ENCODE results near the gene CLTB. TPM values are rescaled to one million over a fixed set of nuclear protein-coding genes. Genes with fewer than 3 reads are reported as not detected.

The CLTB gene
- polyA plus RNA-seq, 2 of the 4 experiments (the other 2 are of a cell fraction) = 42.2 to 47.4 TPM

DNA sequence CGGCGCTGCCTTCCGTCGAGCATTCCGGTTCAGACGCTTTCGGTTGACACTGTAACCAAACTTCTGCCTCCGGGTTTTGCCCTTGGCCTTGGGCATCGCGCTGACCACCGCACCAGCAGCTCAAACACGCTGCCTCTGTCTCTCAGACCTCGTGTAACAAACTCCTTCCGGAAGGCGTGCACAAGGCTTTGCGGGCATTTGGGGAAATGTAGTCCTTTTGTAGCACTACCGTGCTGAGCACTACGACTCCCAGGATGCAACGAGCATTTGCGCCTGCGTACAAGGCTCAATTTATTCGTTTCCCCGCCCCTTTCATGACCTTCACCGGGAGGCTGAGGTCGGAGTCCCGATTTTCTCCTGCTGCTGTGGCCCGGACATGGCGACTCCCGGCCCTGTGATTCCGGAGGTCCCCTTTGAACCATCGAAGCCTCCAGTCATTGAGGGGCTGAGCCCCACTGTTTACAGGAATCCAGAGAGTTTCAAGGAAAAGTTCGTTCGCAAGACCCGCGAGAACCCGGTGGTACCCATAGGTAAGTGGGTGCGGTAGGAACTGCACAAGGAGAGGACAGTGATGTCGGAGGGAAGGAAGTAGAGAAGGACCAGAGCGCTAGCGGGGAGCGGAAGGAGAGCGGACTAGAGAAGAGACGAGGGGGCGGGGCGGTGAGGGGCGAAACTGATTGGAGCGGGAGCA, 27.8 kb downstream of the CLTB start, which contains the start of the genes HIGD2A and NOP16 (continued):
- TF ChIP-seq MYC (IDR thresholded peaks at IDR 0.05; ENCODE audit: borderline replicate concordance, low read length) = peak; percentile 98
- no peak for TF ChIP-seq JUNB (IDR thresholded peaks at IDR 0.05)
- no peak for TF ChIP-seq ZC3H11A (IDR thresholded peaks at IDR 0.05)
- no peak for TF ChIP-seq HOXA7 (CRISPR knock-in tag; IDR thresholded peaks at IDR 0.05)
- peak; percentile 71 to 93; a peak in 4 of 5 replicates for TF ChIP-seq JUN (IDR thresholded peaks at IDR 0.05)

DNA sequence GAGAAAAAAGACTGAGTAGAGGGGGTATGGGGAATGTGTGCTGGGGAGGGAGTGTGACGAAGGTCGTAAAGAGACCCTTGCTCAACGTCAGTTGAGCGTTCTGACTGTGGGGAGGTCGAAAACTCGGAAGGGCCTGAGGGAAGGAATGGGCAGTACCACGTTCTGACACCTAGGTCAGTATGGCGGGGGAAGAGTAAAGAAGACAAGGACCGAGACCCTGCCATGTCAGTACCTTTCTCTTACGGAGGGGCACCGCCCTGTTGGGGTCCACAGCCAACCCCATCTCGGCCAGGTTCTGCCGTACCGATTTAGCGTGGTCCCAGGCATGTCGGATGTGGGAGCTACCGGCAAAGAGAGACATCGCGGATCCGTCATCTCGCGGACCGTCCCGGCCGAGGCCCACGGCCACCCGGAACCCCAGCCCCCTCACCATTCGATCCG, 28.3 kb downstream of the CLTB start:
- DNase-seq (ENCODE audit: low read depth in 1 of 2, low spot score in 1 of 2) (peak; percentile 36 to 55), ATAC-seq (peak; percentile 14 to 38; a peak in 5 of 6 replicates), FAIRE-seq (no peak)
- H3K4me3 ChIP-seq = peak overlapping the region; percentile 73
- no peaks in the 10 kb centered on the region for H3K9me3 ChIP-seq
- ChIA-PET POLR2A (interaction anchor here (0.5 to 1.8 kb wide), 6 partner anchors 25 to 150 kb away, joined by 3 to 7 read pairs (median 3); partner anchors contain the start of genes KIAA1191 and RNF44), CTCF (no interaction called here)
- WGBS (ENCODE audit: missing lambda C conversion rate) = 1% methylated on average over 29 of the region's 29 CpGs
- peak overlapping the region; percentile 90 for H3K4me2 ChIP-seq
- H3K4me1 ChIP-seq = peaks cover 16% of the 10 kb centered on the region
- TF ChIP-seq TP53 (CRISPR knock-in tag; IDR thresholded peaks at IDR 0.05) (0 out of 2 replicates have a peak, but pooled peaks have one; percentile 10), KDM5A (IDR thresholded peaks at IDR 0.05) (no peak), NPAS2 (CRISPR knock-in tag; IDR thresholded peaks at IDR 0.05; ENCODE audit: borderline replicate concordance) (no peak), EHF (CRISPR knock-in tag; IDR thresholded peaks at IDR 0.05) (no peak), JUN (IDR thresholded peaks at IDR 0.05) (no peak), POLR2A (IDR thresholded peaks at IDR 0.05; ENCODE audit: low read length) (no peak)
- TF ChIP-seq, protein P1, sequence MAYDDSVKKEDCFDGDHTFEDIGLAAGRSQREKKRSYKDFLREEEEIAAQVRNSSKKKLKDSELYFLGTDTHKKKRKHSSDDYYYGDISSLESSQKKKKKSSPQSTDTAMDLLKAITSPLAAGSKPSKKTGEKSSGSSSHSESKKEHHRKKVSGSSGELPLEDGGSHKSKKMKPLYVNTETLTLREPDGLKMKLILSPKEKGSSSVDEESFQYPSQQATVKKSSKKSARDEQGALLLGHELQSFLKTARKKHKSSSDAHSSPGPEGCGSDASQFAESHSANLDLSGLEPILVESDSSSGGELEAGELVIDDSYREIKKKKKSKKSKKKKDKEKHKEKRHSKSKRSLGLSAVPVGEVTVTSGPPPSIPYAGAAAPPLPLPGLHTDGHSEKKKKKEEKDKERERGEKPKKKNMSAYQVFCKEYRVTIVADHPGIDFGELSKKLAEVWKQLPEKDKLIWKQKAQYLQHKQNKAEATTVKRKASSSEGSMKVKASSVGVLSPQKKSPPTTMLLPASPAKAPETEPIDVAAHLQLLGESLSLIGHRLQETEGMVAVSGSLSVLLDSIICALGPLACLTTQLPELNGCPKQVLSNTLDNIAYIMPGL (CRISPR knock-in tag; IDR thresholded peaks at IDR 0.05; ENCODE audit: borderline replicate concordance) = no peak
- TF ChIP-seq, protein P2, sequence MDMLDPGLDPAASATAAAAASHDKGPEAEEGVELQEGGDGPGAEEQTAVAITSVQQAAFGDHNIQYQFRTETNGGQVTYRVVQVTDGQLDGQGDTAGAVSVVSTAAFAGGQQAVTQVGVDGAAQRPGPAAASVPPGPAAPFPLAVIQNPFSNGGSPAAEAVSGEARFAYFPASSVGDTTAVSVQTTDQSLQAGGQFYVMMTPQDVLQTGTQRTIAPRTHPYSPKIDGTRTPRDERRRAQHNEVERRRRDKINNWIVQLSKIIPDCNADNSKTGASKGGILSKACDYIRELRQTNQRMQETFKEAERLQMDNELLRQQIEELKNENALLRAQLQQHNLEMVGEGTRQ (IDR thresholded peaks at IDR 0.05) = 0 out of 2 replicates have a peak, but pooled peaks have one; percentile 3
- H3K27ac ChIP-seq = peak overlapping the region; percentile 89 to 94

DNA sequence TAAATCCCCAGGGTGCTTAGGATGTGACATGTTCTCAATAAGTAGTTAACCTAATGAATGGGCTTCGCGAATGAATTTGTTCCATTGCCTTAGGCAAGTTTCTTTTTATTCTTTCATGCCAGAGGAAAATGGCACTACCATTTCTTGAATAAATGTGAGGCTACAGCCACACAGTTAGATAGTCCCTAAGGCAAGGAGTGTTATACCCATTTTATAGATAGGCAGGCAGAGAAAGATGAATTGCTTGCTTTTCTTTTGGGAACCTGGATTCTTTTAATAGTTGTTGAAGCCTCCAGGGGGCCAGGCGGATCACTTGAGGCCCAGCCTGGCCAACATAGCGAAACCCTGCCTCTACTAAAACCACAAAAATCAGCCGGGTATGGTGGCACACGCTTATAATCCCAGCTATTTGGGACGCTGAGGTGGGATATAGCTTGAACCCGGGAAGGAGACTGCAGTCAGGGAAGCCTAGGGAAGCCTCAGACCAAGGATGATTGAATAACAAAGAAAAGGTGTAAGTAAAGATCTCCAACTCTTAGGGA, 28.9 kb downstream of the CLTB start:
- WGBS (ENCODE audit: missing lambda C conversion rate) = 33% methylated on average over 8 of the region's 8 CpGs
- peak overlapping the region; percentile 89 to 94 for H3K27ac ChIP-seq
- TF ChIP-seq, protein P3, sequence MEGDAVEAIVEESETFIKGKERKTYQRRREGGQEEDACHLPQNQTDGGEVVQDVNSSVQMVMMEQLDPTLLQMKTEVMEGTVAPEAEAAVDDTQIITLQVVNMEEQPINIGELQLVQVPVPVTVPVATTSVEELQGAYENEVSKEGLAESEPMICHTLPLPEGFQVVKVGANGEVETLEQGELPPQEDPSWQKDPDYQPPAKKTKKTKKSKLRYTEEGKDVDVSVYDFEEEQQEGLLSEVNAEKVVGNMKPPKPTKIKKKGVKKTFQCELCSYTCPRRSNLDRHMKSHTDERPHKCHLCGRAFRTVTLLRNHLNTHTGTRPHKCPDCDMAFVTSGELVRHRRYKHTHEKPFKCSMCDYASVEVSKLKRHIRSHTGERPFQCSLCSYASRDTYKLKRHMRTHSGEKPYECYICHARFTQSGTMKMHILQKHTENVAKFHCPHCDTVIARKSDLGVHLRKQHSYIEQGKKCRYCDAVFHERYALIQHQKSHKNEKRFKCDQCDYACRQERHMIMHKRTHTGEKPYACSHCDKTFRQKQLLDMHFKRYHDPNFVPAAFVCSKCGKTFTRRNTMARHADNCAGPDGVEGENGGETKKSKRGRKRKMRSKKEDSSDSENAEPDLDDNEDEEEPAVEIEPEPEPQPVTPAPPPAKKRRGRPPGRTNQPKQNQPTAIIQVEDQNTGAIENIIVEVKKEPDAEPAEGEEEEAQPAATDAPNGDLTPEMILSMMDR (IDR thresholded peaks at IDR 0.05) = no peak
- TF ChIP-seq MYC (IDR thresholded peaks at IDR 0.05; ENCODE audit: borderline replicate concordance, low read length) (no peak), KDM1A (IDR thresholded peaks at IDR 0.05; ENCODE audit: low read depth) (0 out of 2 replicates have a peak, but pooled peaks have one; percentile 35), FOXS1 (CRISPR knock-in tag; IDR thresholded peaks at IDR 0.05) (no peak)
- H3K4me1 ChIP-seq = peaks cover 16% of the 10 kb centered on the region
- FAIRE-seq = no peak
- POLR2A ChIA-PET = interaction anchor here (0.7 kb wide), 1 partner anchor 24 kb away, joined by 3 read pairs; no protein-coding TSS in a partner anchor
- no peak for ATAC-seq
- peak overlapping the region; percentile 73 for H3K4me3 ChIP-seq
- no peak for DNase-seq (ENCODE audit: low read depth in 1 of 2, low spot score in 1 of 2)
- CTCF ChIA-PET = no interaction called here
- H3K4me2 ChIP-seq = peak overlapping the region; percentile 90
- no peaks in the 10 kb centered on the region for H3K9me3 ChIP-seq

All from A549 (cell line).